CD4-positive, alpha-beta T cell (primary cell): ENCODE data around the gene C17orf75. TPM values are rescaled to one million over a fixed set of nuclear protein-coding genes. Genes with fewer than 3 reads are reported as not detected.

Experiments
- ATAC-seq: fragments of 200-7000 bp; cut with Tn5 transposase; one replicate; pipeline ENCODE4 v1.10.0; 2022; ENCODE audit warnings: mild to moderate bottlenecking; ENCODE audit not compliant: poor library complexity
- CTCF ChIA-PET: fragments of 350-600 bp; sonication (Branson Sonifier 250); formaldehyde crosslinking; loops from one replicate; lab custom pipeline; 2021; ENCODE audit warnings: antibody characterized with exemption, inconsistent platforms; lab: Charles Lee
- POLR2A ChIA-PET: fragments of 350-600 bp; sonication (Branson Sonifier 250); formaldehyde crosslinking; loops from one replicate; lab custom pipeline; 2021; ENCODE audit warnings: antibody characterized with exemption, inconsistent platforms; lab: Charles Lee
- DNase-seq, 14 experiments: peaks; one replicate each; pipeline ENCODE4 v3.0.0-alpha.2; 2013 to 2020; ENCODE audit warnings: mixed read lengths in 2 of 14
- H3K27ac ChIP-seq, 2 donors: one replicate each; pipeline versions ENCODE4 v1.5.1 to v1.7.0; 2013; ENCODE audit warnings: low read length in 2 of 2, low read depth in 1 of 2, mild to moderate bottlenecking in 1 of 2
- H3K27me3 ChIP-seq, 2 experiments: 1 replicate in 1 of 2; 2 replicates in 1 of 2; pipeline versions ENCODE4 v1.6.1 to v1.7.0; 2013; ENCODE audit warnings: low read length in 2 of 2, control low read depth in 1 of 2, mild to moderate bottlenecking in 1 of 2, moderate library complexity in 1 of 2; ENCODE audit not compliant: insufficient read depth in 2 of 2, control insufficient read depth in 1 of 2
- H3K36me3 ChIP-seq: one replicate; pipeline ENCODE4 v1.6.1; 2013; ENCODE audit warnings: low read length, control low read depth; ENCODE audit not compliant: insufficient read depth
- H3K4me1 ChIP-seq: one replicate; pipeline ENCODE4 v1.6.1; 2013; ENCODE audit warnings: low read length, control low read depth; ENCODE audit not compliant: insufficient read depth
- H3K4me3 ChIP-seq: one replicate; pipeline ENCODE4 v1.5.1; 2013; ENCODE audit warnings: mild to moderate bottlenecking, low read length, moderate library complexity
- H3K9me3 ChIP-seq, 2 experiments: 1 replicate in 1 of 2; 2 replicates in 1 of 2; pipeline versions ENCODE4 v1.6.1 to v1.7.0; 2013; ENCODE audit warnings: low read length in 2 of 2, mild to moderate bottlenecking in 2 of 2, control low read depth in 1 of 2, moderate library complexity in 1 of 2; ENCODE audit not compliant: control insufficient read depth in 1 of 2, insufficient read depth in 1 of 2
- H3K27ac Mint-ChIP-seq: one replicate; pipeline ENCODE4 v1.8.0; 2020; ENCODE audit warnings: mixed read lengths
- H3K27me3 Mint-ChIP-seq: one replicate; pipeline ENCODE4 v1.8.0; 2021; ENCODE audit warnings: mixed read lengths
- H3K36me3 Mint-ChIP-seq: one replicate; pipeline ENCODE4 v1.8.0; 2021; ENCODE audit warnings: low read depth, mixed read lengths
- H3K4me1 Mint-ChIP-seq: one replicate; pipeline ENCODE4 v1.8.0; 2021; ENCODE audit warnings: low read depth, mixed read lengths
- H3K4me3 Mint-ChIP-seq: one replicate; pipeline ENCODE4 v1.8.0; 2020; ENCODE audit warnings: mild to moderate bottlenecking, mixed read lengths
- H3K9me3 Mint-ChIP-seq: one replicate; pipeline ENCODE4 v1.8.0; 2020; ENCODE audit warnings: mixed read lengths
- intact Hi-C, 2 experiments: fragments of 100-400 bp; cut with DNase I in 1 of 2; cut with micrococcal nuclease in 1 of 2; formaldehyde crosslinking; loops; one replicate each; pipeline versions ENCODE4 v1.15.1 to v1.9.0; 2023 to 2025; cut with DNase I, micrococcal nuclease
- total RNA-seq, 174 experiments: library from RNA in 2 of 174; stranded (reverse) in 2 of 174; gene quantifications; one replicate each; pipeline ENCODE4 v1.2.3 and lab custom pipeline; 2021 to 2026
- TF ChIP-seq, protein P1 (sequence below): fragments of 200-600 bp; IDR thresholded peaks from one replicate; pipeline ENCODE4 v1.8.0; 2022; ENCODE audit warnings: antibody characterized with exemption, mild to moderate bottlenecking

C17orf75 gene
- total RNA-seq, 2 experiments from 2014 or later = 12.8 to 15.9 TPM

DNA sequence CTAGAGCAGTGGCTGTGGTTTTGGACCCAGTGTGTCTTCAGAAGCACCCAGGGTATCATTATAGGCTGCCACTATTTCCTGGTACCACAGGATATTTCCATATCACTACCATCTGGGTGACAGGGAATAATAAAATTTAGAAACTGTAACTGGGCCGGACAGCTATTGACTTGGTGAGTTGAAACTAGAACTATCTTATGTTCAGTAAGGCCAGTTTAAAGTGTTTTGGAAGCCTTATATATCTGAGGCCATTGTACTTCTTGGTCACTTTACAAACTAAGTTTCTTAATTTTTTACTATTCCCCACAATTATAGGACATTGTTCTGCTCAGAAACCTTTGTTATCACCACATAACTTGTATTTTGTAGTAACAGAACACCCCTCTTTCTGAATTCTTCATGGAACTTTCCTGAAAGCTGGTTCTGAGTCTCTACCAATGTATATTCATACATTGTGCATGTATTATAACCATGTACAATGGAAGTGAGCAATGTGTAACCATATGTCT is 42.0 kb upstream of the C17orf75 start:
- peaks cover 50% of the 10 kb centered on the region for H3K36me3 Mint-ChIP-seq
- H3K9me3 ChIP-seq = no peaks in the 10 kb centered on the region
- TF ChIP-seq, protein P1, sequence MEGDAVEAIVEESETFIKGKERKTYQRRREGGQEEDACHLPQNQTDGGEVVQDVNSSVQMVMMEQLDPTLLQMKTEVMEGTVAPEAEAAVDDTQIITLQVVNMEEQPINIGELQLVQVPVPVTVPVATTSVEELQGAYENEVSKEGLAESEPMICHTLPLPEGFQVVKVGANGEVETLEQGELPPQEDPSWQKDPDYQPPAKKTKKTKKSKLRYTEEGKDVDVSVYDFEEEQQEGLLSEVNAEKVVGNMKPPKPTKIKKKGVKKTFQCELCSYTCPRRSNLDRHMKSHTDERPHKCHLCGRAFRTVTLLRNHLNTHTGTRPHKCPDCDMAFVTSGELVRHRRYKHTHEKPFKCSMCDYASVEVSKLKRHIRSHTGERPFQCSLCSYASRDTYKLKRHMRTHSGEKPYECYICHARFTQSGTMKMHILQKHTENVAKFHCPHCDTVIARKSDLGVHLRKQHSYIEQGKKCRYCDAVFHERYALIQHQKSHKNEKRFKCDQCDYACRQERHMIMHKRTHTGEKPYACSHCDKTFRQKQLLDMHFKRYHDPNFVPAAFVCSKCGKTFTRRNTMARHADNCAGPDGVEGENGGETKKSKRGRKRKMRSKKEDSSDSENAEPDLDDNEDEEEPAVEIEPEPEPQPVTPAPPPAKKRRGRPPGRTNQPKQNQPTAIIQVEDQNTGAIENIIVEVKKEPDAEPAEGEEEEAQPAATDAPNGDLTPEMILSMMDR = no peak
- no peaks in the 10 kb centered on the region for H3K27me3 ChIP-seq
- no peak for DNase-seq
- no peaks in the 10 kb centered on the region for H3K9me3 Mint-ChIP-seq
- no peak overlapping the region for H3K4me3 ChIP-seq
- no peak overlapping the region for H3K27ac ChIP-seq
- CTCF ChIA-PET = interaction anchor here (0.7 kb wide), 1 partner anchor 309 kb away, joined by 3 read pairs; no protein-coding TSS in a partner anchor
- intact Hi-C loops = no loop called here
- POLR2A ChIA-PET = no interaction called here
- peaks cover 39% of the 10 kb centered on the region for H3K36me3 ChIP-seq
- no peaks in the 10 kb centered on the region for H3K4me1 ChIP-seq
- no peak for ATAC-seq
- H3K27me3 Mint-ChIP-seq = no peaks in the 10 kb centered on the region
- no peak overlapping the region for H3K4me3 Mint-ChIP-seq
- no peak overlapping the region for H3K27ac Mint-ChIP-seq
- H3K4me1 Mint-ChIP-seq = peaks cover 8% of the 10 kb centered on the region

DNA sequence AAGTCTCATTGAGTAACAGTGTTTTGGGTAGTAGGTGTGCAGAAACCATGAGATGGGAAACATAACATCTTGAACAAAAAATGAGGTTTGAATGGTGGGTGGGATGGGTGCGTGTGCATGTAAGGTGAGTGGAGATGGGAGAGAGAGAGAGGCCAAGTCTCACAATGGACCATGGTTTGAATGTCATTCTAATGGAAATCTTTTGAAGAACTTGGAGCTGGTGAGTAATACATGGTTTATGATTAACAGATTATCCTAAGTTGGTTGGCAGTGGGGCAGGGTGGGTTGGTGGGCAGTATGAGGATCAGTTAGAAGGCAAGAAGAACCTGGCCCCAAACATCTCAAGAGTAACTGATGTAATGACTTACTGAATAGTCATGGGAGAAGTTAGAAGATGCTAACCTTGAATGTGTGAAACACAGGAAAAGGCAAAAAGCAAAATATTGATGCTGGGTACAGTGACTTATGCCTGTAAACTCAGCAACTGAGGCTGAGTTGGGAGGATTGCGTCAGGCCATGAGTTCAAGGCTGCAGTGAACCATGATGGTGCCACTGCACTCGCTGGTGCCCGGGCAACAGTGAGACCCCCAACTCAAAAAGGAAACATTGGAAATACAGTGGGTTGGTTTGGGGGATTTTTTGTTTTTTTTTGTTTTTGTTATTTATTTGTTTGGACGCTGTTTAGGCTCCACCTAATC is 40.7 kb upstream of the C17orf75 start:
- no peak for ATAC-seq
- no peak for DNase-seq
- Histone ChIP-seq H3K27me3 (no peaks in the 10 kb centered on the region), H3K36me3 (peaks cover 47% of the 10 kb centered on the region), H3K9me3 (no peaks in the 10 kb centered on the region), H3K4me1 (no peaks in the 10 kb centered on the region), H3K27ac (no peak overlapping the region), H3K4me3 (no peak overlapping the region)
- ChIA-PET POLR2A (no interaction called here), CTCF (no interaction called here)
- intact Hi-C loops = no loop called here
- Mint-ChIP-seq H3K4me3 (no peak overlapping the region), H3K36me3 (peaks cover 58% of the 10 kb centered on the region), H3K4me1 (peaks cover 8% of the 10 kb centered on the region), H3K9me3 (no peaks in the 10 kb centered on the region), H3K27me3 (no peaks in the 10 kb centered on the region), H3K27ac (peak overlapping the region; percentile 1)
- TF ChIP-seq, protein P1 = no peak

DNA sequence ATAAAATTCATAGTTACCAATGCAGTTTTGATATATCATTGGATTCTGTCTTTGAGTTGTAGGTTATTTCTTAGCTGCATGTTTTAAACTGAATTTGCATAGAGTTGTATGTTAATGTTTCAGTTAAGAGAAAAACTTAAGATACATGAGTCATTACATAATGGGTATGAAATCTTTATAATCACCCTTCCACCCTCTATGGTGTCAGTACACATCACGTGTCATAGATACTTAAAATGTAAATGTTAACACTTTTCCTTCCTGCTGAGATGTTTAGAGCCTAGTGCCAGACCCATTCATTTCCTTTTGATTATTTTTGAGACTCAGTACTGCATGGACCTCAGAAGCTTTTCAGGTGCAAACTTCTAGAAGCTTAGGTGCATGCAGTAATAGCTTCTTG is 28.5 kb upstream of the C17orf75 start:
- H3K4me3 ChIP-seq = no peak overlapping the region
- no peaks in the 10 kb centered on the region for H3K27me3 ChIP-seq
- TF ChIP-seq, protein P1 = no peak
- H3K4me1 Mint-ChIP-seq = peaks cover 24% of the 10 kb centered on the region
- no peaks in the 10 kb centered on the region for H3K27me3 Mint-ChIP-seq
- peaks cover 94% of the 10 kb centered on the region for H3K36me3 ChIP-seq
- ATAC-seq (no peak), DNase-seq (no peak)
- H3K4me1 ChIP-seq = no peaks in the 10 kb centered on the region
- H3K27ac ChIP-seq = no peak overlapping the region
- no peak overlapping the region for H3K4me3 Mint-ChIP-seq
- ChIA-PET CTCF (no interaction called here), POLR2A (no interaction called here)
- peaks cover 97% of the 10 kb centered on the region for H3K36me3 Mint-ChIP-seq
- intact Hi-C loops = no loop called here
- H3K9me3 Mint-ChIP-seq = no peaks in the 10 kb centered on the region
- no peaks in the 10 kb centered on the region for H3K9me3 ChIP-seq
- no peak overlapping the region for H3K27ac Mint-ChIP-seq
